Ishikawa (cell line): Measurements from ENCODE around the gene SSH2.

Experiments used
- CEBPB ChIP-seq: IDR thresholded peaks from 2 replicates; pipeline ENCODE4 v1.6.1; 2012
- CREB1 ChIP-seq: IDR thresholded peaks from 2 replicates; pipeline ENCODE4 v1.6.1; 2012; ENCODE audit warnings: low read depth
- EGR1 ChIP-seq: IDR thresholded peaks from 2 replicates; pipeline ENCODE4 v1.6.1; 2012
- EP300 ChIP-seq: IDR thresholded peaks from 2 replicates; pipeline ENCODE4 v1.6.1; 2012; ENCODE audit warnings: borderline replicate concordance
- FOXM1 ChIP-seq: IDR thresholded peaks from 2 replicates; pipeline ENCODE4 v1.6.1; 2012; ENCODE audit warnings: low read depth, borderline replicate concordance
- NFIC ChIP-seq: IDR thresholded peaks from 2 replicates; pipeline ENCODE4 v1.6.1; 2012
- RAD21 ChIP-seq: IDR thresholded peaks from 2 replicates; pipeline ENCODE4 v1.6.1; 2012; ENCODE audit warnings: low read depth
- TAF1 ChIP-seq: IDR thresholded peaks from 2 replicates; pipeline ENCODE4 v1.6.1; 2012; ENCODE audit warnings: low read depth, mild to moderate bottlenecking
- TCF12 ChIP-seq: IDR thresholded peaks from 2 replicates; pipeline ENCODE4 v1.6.1; 2012; ENCODE audit warnings: low read depth
- TEAD4 ChIP-seq: IDR thresholded peaks from 2 replicates; pipeline ENCODE4 v1.6.1; 2012
- YY1 ChIP-seq: IDR thresholded peaks from 2 replicates; pipeline ENCODE4 v1.6.1; 2012; ENCODE audit warnings: low read depth
- ZBTB7A ChIP-seq: IDR thresholded peaks from 2 replicates; pipeline ENCODE4 v1.6.1; 2012; ENCODE audit warnings: low read depth
- TF ChIP-seq, protein P1 (sequence below): IDR thresholded peaks from 2 replicates; pipeline ENCODE4 v1.6.1; 2012
- TF ChIP-seq, protein P2 (sequence below): IDR thresholded peaks from 2 replicates; pipeline ENCODE4 v1.6.1; 2012
- TF ChIP-seq, protein P3 (sequence below): IDR thresholded peaks from 2 replicates; pipeline ENCODE4 v1.6.1; 2012; ENCODE audit warnings: low read depth, mild to moderate bottlenecking

The SSH2 gene

DNA sequence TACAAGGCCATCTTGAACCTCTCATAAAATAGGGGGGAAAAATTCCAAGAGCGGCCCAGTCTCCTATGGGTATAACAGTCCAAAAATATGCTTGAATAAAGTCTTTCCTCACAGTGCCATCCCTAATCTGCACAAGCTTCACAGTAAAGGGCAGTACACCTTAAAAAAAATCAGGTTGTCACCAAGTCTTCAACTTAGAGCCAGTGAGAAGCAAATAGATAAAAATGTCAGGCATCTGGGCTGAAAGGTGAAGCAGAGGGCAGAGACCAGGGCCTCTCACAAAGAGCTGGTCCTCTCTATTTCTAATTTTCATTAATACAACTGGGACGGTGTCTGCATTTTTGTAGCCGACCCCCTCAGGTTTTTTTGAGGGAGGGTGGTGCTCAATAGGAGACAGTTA, 82.9 kb downstream of the SSH2 start:
- TF ChIP-seq, protein P1, sequence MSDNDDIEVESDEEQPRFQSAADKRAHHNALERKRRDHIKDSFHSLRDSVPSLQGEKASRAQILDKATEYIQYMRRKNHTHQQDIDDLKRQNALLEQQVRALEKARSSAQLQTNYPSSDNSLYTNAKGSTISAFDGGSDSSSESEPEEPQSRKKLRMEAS = no peak
- TF ChIP-seq EGR1 (no peak), TEAD4 (no peak), NFIC (no peak), ZBTB7A (no peak), YY1 (no peak), FOXM1 (no peak)
- TF ChIP-seq, protein P2, sequence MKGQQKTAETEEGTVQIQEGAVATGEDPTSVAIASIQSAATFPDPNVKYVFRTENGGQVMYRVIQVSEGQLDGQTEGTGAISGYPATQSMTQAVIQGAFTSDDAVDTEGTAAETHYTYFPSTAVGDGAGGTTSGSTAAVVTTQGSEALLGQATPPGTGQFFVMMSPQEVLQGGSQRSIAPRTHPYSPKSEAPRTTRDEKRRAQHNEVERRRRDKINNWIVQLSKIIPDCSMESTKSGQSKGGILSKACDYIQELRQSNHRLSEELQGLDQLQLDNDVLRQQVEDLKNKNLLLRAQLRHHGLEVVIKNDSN = no peak

DNA sequence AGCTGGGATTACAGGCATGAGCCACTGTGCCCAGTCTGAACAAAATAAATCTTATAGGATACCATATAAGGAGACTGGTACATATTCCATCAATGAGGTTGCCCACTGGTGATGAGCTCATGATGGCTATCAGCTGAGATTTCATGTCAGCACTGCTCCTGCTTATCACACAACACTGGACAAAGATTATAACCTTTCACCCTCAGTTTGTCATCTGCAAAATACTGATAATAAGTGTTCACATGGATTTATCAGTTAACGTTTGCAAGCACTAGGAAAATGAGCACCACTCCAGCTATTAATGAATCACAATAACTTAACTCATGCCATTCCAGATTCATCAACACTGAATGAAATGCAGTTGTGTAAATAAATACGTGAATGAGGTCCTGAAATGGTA, 83.7 kb downstream of the SSH2 start:
- TF ChIP-seq, protein P1 = no peak
- TF ChIP-seq TCF12 = no peak

DNA sequence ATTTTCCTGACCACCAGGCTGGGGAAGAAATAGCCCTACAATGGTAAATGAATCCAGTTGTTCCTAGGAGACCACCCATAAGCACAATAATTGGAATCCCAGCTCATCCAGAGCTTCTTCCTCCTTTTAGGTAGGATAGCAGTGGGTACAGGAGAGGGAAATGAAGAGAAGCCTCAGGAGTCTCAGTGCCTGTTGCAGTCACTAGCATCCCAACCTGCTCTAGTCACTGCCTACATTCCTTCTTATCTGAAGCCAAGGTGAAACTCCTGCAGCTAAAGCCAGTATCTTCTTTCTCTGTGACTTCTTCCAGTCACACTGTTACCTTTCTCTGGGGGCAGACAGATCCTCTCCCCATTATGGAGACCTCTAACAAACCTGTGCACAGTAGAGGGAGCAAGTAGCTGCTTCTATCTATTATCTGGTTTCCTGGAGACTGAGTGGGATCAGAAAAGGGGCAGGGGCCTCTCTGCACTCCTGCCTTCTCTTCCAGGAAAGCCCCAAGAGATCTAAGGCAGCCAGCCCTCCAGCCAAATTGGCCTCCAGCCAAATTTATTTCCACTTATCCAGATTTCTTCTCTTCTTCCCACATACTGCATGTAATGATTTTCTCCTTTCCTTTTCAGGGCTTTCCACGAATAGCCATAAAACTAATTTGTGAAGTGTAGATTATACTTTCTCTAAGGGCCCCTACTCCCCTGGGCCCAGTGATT, 85.5 kb downstream of the SSH2 start:
- TF ChIP-seq NFIC (peak; percentile 37; the same call in 1 of the 2 replicates), EGR1 (no peak)

DNA sequence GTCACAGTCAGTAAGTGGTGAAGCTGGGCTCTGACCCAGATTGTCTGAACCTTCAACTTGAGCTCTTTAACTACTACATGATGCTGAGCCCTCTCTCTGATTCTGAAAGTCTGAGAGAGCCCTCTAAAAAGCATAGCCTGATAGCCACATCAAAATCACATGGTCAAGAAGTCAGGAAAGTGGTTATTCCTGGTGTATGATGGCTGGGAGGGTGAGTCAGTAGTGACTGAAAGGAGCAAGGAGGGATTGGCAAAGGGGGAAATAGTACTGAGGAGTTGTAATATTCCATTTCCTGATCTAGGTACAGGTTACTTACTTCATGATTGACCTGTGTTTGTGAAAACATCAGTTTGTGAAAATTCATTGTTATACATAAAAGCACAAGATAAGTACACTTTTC, 89.1 kb downstream of the SSH2 start:
- TF ChIP-seq, protein P1 = no peak
- no peak for TF ChIP-seq TAF1
- no peak for TF ChIP-seq TCF12
- TF ChIP-seq EGR1 = no peak
- TF ChIP-seq, protein P2 = no peak
- TF ChIP-seq CEBPB = no peak
- TF ChIP-seq EP300 = no peak
- no peak for TF ChIP-seq RAD21
- no peak for TF ChIP-seq YY1
- no peak for TF ChIP-seq TEAD4
- no peak for TF ChIP-seq NFIC
- no peak for TF ChIP-seq CREB1
- TF ChIP-seq, protein P3, sequence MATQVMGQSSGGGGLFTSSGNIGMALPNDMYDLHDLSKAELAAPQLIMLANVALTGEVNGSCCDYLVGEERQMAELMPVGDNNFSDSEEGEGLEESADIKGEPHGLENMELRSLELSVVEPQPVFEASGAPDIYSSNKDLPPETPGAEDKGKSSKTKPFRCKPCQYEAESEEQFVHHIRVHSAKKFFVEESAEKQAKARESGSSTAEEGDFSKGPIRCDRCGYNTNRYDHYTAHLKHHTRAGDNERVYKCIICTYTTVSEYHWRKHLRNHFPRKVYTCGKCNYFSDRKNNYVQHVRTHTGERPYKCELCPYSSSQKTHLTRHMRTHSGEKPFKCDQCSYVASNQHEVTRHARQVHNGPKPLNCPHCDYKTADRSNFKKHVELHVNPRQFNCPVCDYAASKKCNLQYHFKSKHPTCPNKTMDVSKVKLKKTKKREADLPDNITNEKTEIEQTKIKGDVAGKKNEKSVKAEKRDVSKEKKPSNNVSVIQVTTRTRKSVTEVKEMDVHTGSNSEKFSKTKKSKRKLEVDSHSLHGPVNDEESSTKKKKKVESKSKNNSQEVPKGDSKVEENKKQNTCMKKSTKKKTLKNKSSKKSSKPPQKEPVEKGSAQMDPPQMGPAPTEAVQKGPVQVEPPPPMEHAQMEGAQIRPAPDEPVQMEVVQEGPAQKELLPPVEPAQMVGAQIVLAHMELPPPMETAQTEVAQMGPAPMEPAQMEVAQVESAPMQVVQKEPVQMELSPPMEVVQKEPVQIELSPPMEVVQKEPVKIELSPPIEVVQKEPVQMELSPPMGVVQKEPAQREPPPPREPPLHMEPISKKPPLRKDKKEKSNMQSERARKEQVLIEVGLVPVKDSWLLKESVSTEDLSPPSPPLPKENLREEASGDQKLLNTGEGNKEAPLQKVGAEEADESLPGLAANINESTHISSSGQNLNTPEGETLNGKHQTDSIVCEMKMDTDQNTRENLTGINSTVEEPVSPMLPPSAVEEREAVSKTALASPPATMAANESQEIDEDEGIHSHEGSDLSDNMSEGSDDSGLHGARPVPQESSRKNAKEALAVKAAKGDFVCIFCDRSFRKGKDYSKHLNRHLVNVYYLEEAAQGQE = no peak
- no peak for TF ChIP-seq FOXM1
- no peak for TF ChIP-seq ZBTB7A

DNA sequence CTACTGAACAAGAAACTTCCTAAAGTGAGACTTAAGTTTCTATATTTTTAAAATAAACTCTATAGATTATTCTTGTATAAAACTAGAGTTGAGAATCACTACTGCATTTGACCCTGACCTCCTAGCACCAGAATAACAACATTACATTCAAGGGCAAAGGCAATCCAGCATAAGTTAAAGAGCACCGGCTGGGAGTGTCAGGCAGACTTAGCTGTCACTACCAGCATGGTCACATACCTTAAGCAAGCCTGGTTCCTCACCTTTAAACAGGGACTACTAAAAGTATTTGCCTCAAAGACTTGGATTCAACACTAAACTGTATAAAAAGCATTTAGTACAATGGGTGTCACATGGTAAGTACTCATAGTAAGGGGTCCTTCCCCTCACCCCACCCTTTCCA, 90.4 kb downstream of the SSH2 start:
- no peak for TF ChIP-seq TCF12
- TF ChIP-seq TAF1 = no peak
- TF ChIP-seq TEAD4 = no peak
- TF ChIP-seq RAD21 = no peak
- no peak for TF ChIP-seq EGR1
- TF ChIP-seq, protein P1 = no peak
- no peak for TF ChIP-seq YY1
- TF ChIP-seq, protein P3 = no peak
- no peak for TF ChIP-seq EP300
- TF ChIP-seq ZBTB7A = no peak
- TF ChIP-seq CEBPB = no peak

DNA sequence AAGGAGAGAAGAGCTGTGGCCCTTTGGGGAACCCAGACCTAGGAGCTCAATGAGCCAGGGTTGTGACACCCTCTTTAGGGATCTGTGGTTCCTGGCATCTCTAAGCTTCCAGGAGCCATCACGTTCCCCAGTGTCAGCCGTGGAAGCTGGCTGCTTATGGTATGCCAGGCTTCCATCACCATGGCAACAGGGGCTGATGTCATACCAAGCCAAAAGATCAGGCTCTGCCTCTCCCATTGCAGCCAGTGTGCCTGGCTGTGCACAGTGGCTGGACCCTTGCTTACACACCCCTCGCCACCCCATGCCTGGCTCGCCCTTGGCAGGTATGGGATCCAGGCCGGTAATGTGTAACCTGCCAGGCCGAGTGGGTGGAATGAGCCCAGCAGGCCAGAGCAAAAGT, 91.1 kb downstream of the SSH2 start:
- TF ChIP-seq NFIC (no peak), FOXM1 (no peak), EGR1 (no peak), EP300 (no peak), TCF12 (no peak), RAD21 (no peak), ZBTB7A (no peak), TAF1 (no peak)
- TF ChIP-seq, protein P3 = no peak
- TF ChIP-seq, protein P1 = no peak
- TF ChIP-seq, protein P2 = no peak
